IPS-15b (cell line): ENCODE measurements around the gene ANKFN1.

Experiments
- H3K27me3 ChIP-seq: one replicate; pipeline ENCODE4 v1.6.1; 2013; ENCODE audit warnings: low read length; ENCODE audit not compliant: control insufficient read depth, insufficient read depth
- H3K36me3 ChIP-seq: one replicate; pipeline ENCODE4 v1.6.1; 2013; ENCODE audit warnings: low read length; ENCODE audit not compliant: control insufficient read depth, insufficient read depth
- H3K4me1 ChIP-seq: one replicate; pipeline ENCODE4 v1.6.1; 2013; ENCODE audit warnings: mild to moderate bottlenecking, low read length; ENCODE audit not compliant: control insufficient read depth, insufficient read depth
- H3K4me3 ChIP-seq: one replicate; pipeline ENCODE4 v1.5.1; 2013; ENCODE audit warnings: low read depth, low read length
- H3K9ac ChIP-seq: one replicate; pipeline ENCODE4 v1.6.1; 2013; ENCODE audit warnings: low read depth, mild to moderate bottlenecking, low read length
- H3K9me3 ChIP-seq: one replicate; pipeline ENCODE4 v1.6.1; 2013; ENCODE audit warnings: mild to moderate bottlenecking, low read length; ENCODE audit not compliant: control insufficient read depth, insufficient read depth

ANKFN1 gene

DNA sequence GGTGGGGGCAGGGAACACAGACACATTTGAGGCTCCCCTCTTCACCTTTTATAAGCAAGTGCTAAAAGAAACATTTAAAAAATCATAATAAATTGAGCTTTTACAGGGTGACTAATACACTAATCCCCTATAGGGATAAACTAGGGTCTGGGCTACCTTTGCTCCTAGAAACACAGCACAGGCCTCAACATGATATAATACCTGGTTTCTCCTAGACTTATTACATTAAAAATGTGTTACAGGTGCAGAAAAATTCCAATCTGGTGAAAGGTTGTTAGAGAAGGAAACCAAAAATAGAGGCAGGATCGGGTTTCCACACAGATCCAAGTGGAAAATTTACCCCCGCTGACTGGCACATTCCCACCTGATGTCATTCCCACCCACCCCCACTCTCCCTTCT is 315.6 kb downstream of the ANKFN1 start:
- no peaks in the 10 kb centered on the region for H3K36me3 ChIP-seq
- no peak overlapping the region for H3K9ac ChIP-seq
- H3K4me3 ChIP-seq = no peak overlapping the region
- H3K9me3 ChIP-seq = no peaks in the 10 kb centered on the region
- H3K27me3 ChIP-seq = no peaks in the 10 kb centered on the region
- no peaks in the 10 kb centered on the region for H3K4me1 ChIP-seq

DNA sequence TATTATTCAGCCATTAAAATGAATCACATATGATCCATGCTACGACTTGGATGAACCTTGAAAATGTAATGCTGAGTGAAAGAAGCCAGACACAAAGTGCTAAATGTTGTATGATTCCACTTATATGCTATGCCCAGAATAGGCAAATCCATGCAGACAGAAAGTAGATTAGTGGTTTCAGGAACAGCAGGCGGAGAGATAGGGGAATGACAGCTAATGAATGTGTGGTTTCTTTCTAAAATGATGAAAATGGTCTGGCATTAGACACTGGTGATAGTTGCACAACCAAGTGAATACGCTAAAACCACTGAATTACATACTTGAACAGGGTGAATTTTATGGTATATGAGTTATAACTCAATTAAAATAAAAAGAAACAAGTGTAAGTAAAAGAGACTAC is 318.4 kb downstream of the ANKFN1 start:
- Histone ChIP-seq H3K27me3 (no peaks in the 10 kb centered on the region), H3K36me3 (no peaks in the 10 kb centered on the region), H3K9ac (no peak overlapping the region), H3K4me1 (no peaks in the 10 kb centered on the region), H3K4me3 (no peak overlapping the region), H3K9me3 (no peaks in the 10 kb centered on the region)

GRCh38 chr17:56475116-56475515 is 321.8 kb downstream of the ANKFN1 start:
- H3K9ac ChIP-seq = no peak overlapping the region
- no peaks in the 10 kb centered on the region for H3K4me1 ChIP-seq
- H3K27me3 ChIP-seq = no peaks in the 10 kb centered on the region
- no peaks in the 10 kb centered on the region for H3K9me3 ChIP-seq
- no peak overlapping the region for H3K4me3 ChIP-seq
- H3K36me3 ChIP-seq = no peaks in the 10 kb centered on the region

DNA sequence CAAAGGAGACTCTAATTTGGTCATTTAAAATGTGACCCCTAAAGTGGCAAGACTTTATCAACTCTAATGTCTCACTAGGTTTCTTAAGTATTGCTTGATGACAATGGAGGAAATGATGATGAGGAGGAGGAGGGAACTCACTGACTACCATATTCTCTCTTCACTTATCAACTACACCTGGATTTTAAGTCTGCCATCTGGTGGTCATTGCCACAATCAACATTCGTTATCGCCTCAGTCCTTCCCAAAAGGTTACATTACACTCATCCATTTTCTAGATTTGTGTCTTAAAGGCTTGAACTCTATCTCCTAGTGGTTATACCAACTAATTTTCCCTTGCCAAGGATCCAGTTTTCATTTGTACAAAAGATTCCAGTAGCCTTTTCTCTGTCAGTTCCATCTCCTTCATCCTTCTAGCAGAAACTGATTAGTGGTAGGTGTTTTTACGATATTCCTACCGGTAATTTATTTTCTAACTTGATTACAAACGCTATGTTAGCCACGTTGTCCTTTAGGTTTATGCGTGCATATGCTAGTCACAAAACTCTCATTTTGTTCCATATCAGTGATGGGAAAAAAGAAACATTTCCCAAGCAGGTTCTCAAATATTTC is 325.7 kb downstream of the ANKFN1 start:
- Histone ChIP-seq H3K9me3 (no peaks in the 10 kb centered on the region), H3K36me3 (no peaks in the 10 kb centered on the region)

DNA sequence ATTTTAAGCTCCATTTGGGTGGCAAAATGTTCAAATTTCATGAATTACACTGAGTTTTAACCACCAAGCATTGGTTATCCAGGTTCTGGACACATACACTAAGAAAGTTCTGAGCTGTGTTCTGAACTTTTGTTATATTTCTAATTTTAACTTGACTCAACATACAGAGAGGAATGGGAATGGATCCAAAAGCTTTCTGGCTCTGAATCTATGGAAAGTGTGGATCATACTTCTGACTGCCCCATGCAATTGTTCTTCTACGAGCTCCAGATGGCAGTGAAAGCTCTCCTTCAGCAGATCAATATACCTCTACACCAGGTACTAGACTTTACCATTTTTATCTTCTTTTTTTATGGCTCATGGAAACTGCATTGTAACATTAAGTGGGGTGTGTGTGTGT is 327.2 kb downstream of the ANKFN1 start:
- Histone ChIP-seq H3K9me3 (no peaks in the 10 kb centered on the region), H3K9ac (no peak overlapping the region)

More for the DNA sequence above, 325.7 kb downstream of the ANKFN1 start:
- H3K4me3 ChIP-seq = no peak overlapping the region
- H3K4me1 ChIP-seq = no peaks in the 10 kb centered on the region
- H3K27me3 ChIP-seq = no peaks in the 10 kb centered on the region
- no peak overlapping the region for H3K9ac ChIP-seq

GRCh38 chr17:56481659-56482058 is 328.4 kb downstream of the ANKFN1 start:
- Histone ChIP-seq H3K27me3 (no peaks in the 10 kb centered on the region), H3K36me3 (no peaks in the 10 kb centered on the region), H3K9ac (no peak overlapping the region), H3K9me3 (no peaks in the 10 kb centered on the region), H3K4me3 (no peak overlapping the region), H3K4me1 (no peaks in the 10 kb centered on the region)

More for the DNA sequence above, 327.2 kb downstream of the ANKFN1 start:
- H3K4me1 ChIP-seq = no peaks in the 10 kb centered on the region
- no peaks in the 10 kb centered on the region for H3K27me3 ChIP-seq
- no peak overlapping the region for H3K4me3 ChIP-seq
- H3K36me3 ChIP-seq = no peaks in the 10 kb centered on the region

GRCh38 chr17:56482229-56482628 is 329.0 kb downstream of the ANKFN1 start:
- no peaks in the 10 kb centered on the region for H3K4me1 ChIP-seq
- no peaks in the 10 kb centered on the region for H3K36me3 ChIP-seq
- no peaks in the 10 kb centered on the region for H3K9me3 ChIP-seq
- no peak overlapping the region for H3K9ac ChIP-seq
- H3K4me3 ChIP-seq = no peak overlapping the region
- no peaks in the 10 kb centered on the region for H3K27me3 ChIP-seq

- H3K4me3 ChIP-seq = no peak overlapping the region
- H3K4me1 ChIP-seq = no peaks in the 10 kb centered on the region
- H3K9me3 ChIP-seq = no peaks in the 10 kb centered on the region
- no peaks in the 10 kb centered on the region for H3K36me3 ChIP-seq
- H3K9ac ChIP-seq = no peak overlapping the region
- H3K27me3 ChIP-seq = no peaks in the 10 kb centered on the region
Observed at GRCh38 chr17:56486732-56487131, 333.5 kb downstream of the ANKFN1 start.

DNA sequence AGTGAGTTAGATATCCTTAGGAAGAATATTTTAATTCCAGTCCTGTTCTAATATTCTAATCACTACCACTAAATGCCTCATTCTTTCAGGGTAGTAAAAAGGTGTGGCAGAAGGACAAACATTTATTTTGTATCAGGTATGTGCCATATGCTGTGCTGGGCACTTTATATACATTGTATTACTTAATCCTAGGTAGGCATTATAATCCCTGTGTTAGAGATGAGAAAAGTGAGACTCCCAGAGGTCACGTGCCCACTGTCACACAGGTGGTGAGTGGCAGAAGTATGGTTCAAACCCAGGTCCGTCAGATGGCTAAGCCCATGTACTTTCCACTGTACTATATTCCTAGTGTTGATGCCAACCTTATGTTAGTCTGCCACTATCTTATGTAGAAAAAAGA is 335.5 kb downstream of the ANKFN1 start:
- no peaks in the 10 kb centered on the region for H3K4me1 ChIP-seq
- H3K9me3 ChIP-seq = no peaks in the 10 kb centered on the region
- no peak overlapping the region for H3K9ac ChIP-seq
- no peak overlapping the region for H3K4me3 ChIP-seq
- H3K27me3 ChIP-seq = no peaks in the 10 kb centered on the region
- H3K36me3 ChIP-seq = no peaks in the 10 kb centered on the region

GRCh38 chr17:56489980-56490379 is 336.7 kb downstream of the ANKFN1 start:
- Histone ChIP-seq H3K4me1 (no peaks in the 10 kb centered on the region), H3K36me3 (no peaks in the 10 kb centered on the region), H3K9ac (no peak overlapping the region), H3K27me3 (no peaks in the 10 kb centered on the region), H3K4me3 (no peak overlapping the region), H3K9me3 (no peaks in the 10 kb centered on the region)

DNA sequence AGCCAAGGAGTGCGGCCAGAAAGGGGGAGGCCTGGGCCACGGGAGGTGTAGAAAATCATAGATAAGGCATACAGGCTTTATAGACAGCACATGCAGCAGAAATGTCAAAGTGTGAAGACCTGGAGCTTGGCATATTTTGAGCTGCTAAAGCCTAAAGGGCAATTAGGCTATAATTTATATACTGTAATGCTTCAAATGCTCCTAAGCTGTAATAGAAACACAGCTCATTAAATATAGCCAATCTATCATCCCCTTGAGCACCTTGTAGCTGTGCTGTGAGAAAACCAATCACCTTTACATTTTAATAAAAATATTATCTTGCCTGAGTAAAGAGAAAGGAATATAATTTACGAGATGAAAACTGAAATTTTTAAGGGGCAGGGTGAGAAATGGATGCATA is 342.3 kb downstream of the ANKFN1 start:
- Histone ChIP-seq H3K27me3 (no peaks in the 10 kb centered on the region), H3K4me1 (no peaks in the 10 kb centered on the region), H3K9ac (no peak overlapping the region), H3K9me3 (no peaks in the 10 kb centered on the region), H3K36me3 (no peaks in the 10 kb centered on the region), H3K4me3 (no peak overlapping the region)

GRCh38 chr17:56497132-56497531 is 343.9 kb downstream of the ANKFN1 start:
- Histone ChIP-seq H3K4me1 (no peaks in the 10 kb centered on the region), H3K4me3 (no peak overlapping the region), H3K27me3 (no peaks in the 10 kb centered on the region), H3K9me3 (no peaks in the 10 kb centered on the region), H3K36me3 (no peaks in the 10 kb centered on the region), H3K9ac (no peak overlapping the region)
